GM21529 (cell line): ENCODE results near the gene ADA.

Experiments
- ATAC-seq: cut with Tn5 transposase; IDR thresholded peaks from one replicate; pipeline ENCODE4 v1.9.1; 2021; ENCODE audit not compliant: unreplicated experiment

ADA gene

GRCh38 chr20:44625361-44625760, 26.1 kb downstream of the ADA start:
- ATAC-seq: no peak

- ATAC-seq: no peak
Observed at GRCh38 chr20:44624743-44625271, 26.7 kb downstream of the ADA start.

GRCh38 chr20:44624152-44624551, 27.3 kb downstream of the ADA start:
- no peak for ATAC-seq

GRCh38 chr20:44622501-44623270, 28.8 kb downstream of the ADA start:
- no peak for ATAC-seq

GRCh38 chr20:44621939-44622338, 29.6 kb downstream of the ADA start:
- ATAC-seq: no peak

GRCh38 chr20:44621325-44621724, 30.2 kb downstream of the ADA start:
- no peak for ATAC-seq

GRCh38 chr20:44620030-44620429, 31.5 kb downstream of the ADA start:
- ATAC-seq: no peak

- ATAC-seq: no peak
Observed at GRCh38 chr20:44619294-44619693, 32.2 kb downstream of the ADA start.

GRCh38 chr20:44618318-44618731, 33.2 kb downstream of the ADA start:
- no peak for ATAC-seq

- no peak for ATAC-seq
Observed at GRCh38 chr20:44616604-44616964, 34.9 kb downstream of the ADA start.

GRCh38 chr20:44615876-44616603, 35.5 kb downstream of the ADA start:
- no peak for ATAC-seq

- no peak for ATAC-seq
Observed at GRCh38 chr20:44615169-44615791, 36.2 kb downstream of the ADA start.

GRCh38 chr20:44614525-44614924, 37.0 kb downstream of the ADA start:
- no peak for ATAC-seq

- ATAC-seq: no peak
Observed at GRCh38 chr20:44613575-44613974, 37.9 kb downstream of the ADA start.

GRCh38 chr20:44610313-44610962, 41.1 kb downstream of the ADA start:
- ATAC-seq: no peak

GRCh38 chr20:44609516-44610312, 41.8 kb downstream of the ADA start:
- peak; percentile 83 for ATAC-seq

GRCh38 chr20:44609006-44609515, 42.4 kb downstream of the ADA start:
- no peak for ATAC-seq

- ATAC-seq: no peak
Observed at GRCh38 chr20:44606725-44607441, 44.6 kb downstream of the ADA start.

GRCh38 chr20:44603327-44603726, 48.2 kb downstream of the ADA start:
- no peak for ATAC-seq

GRCh38 chr20:44601801-44602204, 49.7 kb downstream of the ADA start:
- no peak for ATAC-seq
